Uterus (tissue), 2 donors: ENCODE measurements around the gene SDC1.

Experiments used
- POLR2A ChIP-seq, 2 donors: fragments of 450-650 bp; IDR thresholded peaks; one replicate each; pipeline ENCODE4 v1.6.1; 2016; ENCODE audit warnings: antibody characterized with exemption in 2 of 2, mild to moderate bottlenecking in 1 of 2, moderate library complexity in 1 of 2
- TF ChIP-seq, protein P1 (sequence below), 4 experiments: fragments of 200-600 bp in 2 of 4; fragments of 450-650 bp in 2 of 4; sonication (generic) in 2 of 4; IDR thresholded peaks; one replicate each; pipeline ENCODE4 v1.5.1; 2016 to 2019; ENCODE audit warnings: antibody characterized with exemption in 4 of 4, mild to moderate bottlenecking in 2 of 4, moderate library complexity in 1 of 4

DNA sequence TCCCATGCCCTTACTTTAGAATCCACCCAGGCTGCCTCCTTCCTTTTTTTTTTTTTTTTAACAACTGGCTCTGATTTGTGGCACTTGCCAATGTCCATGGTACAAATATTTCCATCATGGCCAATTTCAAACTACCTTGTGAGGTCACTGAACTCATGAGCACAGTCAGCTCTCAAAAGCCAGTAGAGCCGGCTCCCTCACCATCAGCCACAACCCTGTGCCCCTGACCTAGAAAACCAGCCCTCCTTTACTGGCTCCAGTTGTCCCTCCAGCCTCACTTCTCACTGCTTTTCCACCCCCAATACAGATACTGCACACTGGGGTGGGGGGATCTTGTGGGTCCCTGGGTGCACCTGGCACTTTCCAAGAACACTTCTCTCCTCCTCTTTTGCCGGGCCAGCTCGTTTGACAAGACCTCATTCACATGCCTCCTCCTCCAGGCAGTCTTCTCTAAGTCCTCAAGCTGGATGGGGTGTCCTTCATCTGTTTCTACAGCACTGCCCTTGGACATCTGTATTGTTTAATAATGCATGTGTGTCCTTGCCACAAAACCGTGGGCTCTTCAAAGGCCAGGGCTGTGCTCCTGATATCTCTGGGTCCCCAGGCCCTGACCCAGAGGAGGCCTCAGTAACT, 35.5 kb downstream of the SDC1 start:
- no peak for TF ChIP-seq POLR2A (IDR thresholded peaks at IDR 0.05)
- TF ChIP-seq, protein P1, sequence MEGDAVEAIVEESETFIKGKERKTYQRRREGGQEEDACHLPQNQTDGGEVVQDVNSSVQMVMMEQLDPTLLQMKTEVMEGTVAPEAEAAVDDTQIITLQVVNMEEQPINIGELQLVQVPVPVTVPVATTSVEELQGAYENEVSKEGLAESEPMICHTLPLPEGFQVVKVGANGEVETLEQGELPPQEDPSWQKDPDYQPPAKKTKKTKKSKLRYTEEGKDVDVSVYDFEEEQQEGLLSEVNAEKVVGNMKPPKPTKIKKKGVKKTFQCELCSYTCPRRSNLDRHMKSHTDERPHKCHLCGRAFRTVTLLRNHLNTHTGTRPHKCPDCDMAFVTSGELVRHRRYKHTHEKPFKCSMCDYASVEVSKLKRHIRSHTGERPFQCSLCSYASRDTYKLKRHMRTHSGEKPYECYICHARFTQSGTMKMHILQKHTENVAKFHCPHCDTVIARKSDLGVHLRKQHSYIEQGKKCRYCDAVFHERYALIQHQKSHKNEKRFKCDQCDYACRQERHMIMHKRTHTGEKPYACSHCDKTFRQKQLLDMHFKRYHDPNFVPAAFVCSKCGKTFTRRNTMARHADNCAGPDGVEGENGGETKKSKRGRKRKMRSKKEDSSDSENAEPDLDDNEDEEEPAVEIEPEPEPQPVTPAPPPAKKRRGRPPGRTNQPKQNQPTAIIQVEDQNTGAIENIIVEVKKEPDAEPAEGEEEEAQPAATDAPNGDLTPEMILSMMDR (IDR thresholded peaks at IDR 0.05) = no peak
